SK-N-SH (cell line): Measurements from ENCODE around the gene TMCO5A. TPM values are rescaled to one million over a fixed set of nuclear protein-coding genes. Genes with fewer than 3 reads are reported as not detected.

Experiments used
- CTCF ChIA-PET: fragments of 300-600, 350-600 bp; formaldehyde crosslinking; extraction: SDS; loops from one replicate; lab custom pipeline; 2021; lab: Yijun Ruan, JAX
- POLR2A ChIA-PET: fragments of 350-600 bp; sonication (Branson Sonifier 250); formaldehyde crosslinking; extraction: SDS; loops from one replicate; lab custom pipeline; 2020; ENCODE audit warnings: antibody characterized with exemption, inconsistent platforms; lab: Yijun Ruan, JAX
- DNase-seq: peaks from one replicate; pipeline ENCODE4 v3.0.0; 2012
- H2AFZ ChIP-seq: fragments of 200-600 bp; sonication (generic); 2 replicates; pipeline ENCODE4 v1.8.1; 2016; ENCODE audit warnings: antibody characterized with exemption, mild to moderate bottlenecking, low read depth
- H3F3A ChIP-seq: fragments of 200-600 bp; sonication (generic); replicated peaks from 2 replicates; pipeline ENCODE3; 2016; ENCODE audit warnings: antibody characterized with exemption, mild to moderate bottlenecking; ENCODE audit not compliant: insufficient read depth
- H3K27ac ChIP-seq, 2 experiments: fragments of 200-500 bp in 1 of 2; fragments of 200-600 bp in 1 of 2; sonication (Bioruptor generic) in 1 of 2; sonication (generic), shearing (Covaris generic) in 1 of 2; 2 replicates each; pipeline versions ENCODE4 v1.5.1 to v1.6.1; 2014 to 2016; ENCODE audit warnings: low read depth in 2 of 2, inconsistent platforms in 1 of 2, low read length in 1 of 2, mild to moderate bottlenecking in 1 of 2, mixed read lengths in 1 of 2
- H3K27me3 ChIP-seq: fragments of 200-600 bp; sonication (generic), shearing (Covaris generic); 2 replicates; pipeline ENCODE4 v1.6.1; 2016; ENCODE audit warnings: mixed run types; ENCODE audit not compliant: insufficient read depth
- H3K36me3 ChIP-seq, 2 experiments: fragments of 200-500 bp in 1 of 2; fragments of 200-600 bp in 1 of 2; sonication (Bioruptor generic) in 1 of 2; sonication (generic) in 1 of 2; replicated peaks in 1 of 2; 2 replicates each; pipeline versions ENCODE3 to v1.5.1; 2014 to 2016; ENCODE audit warnings: low read length in 1 of 2, mild to moderate bottlenecking in 1 of 2; ENCODE audit not compliant: insufficient read depth in 2 of 2, control insufficient read depth in 1 of 2
- H3K4me1 ChIP-seq, 2 experiments: fragments of 200-500 bp in 1 of 2; fragments of 200-600 bp in 1 of 2; sonication (Bioruptor generic) in 1 of 2; sonication (generic), shearing (Covaris generic) in 1 of 2; 2 replicates each; pipeline versions ENCODE4 v1.5.1 to v1.6.1; 2014 to 2016; ENCODE audit warnings: low read depth in 1 of 2, low read length in 1 of 2, mixed run types in 1 of 2; ENCODE audit not compliant: insufficient read depth in 2 of 2, control insufficient read depth in 1 of 2
- H3K4me2 ChIP-seq: fragments of 200-600 bp; sonication (generic), shearing (Covaris generic); 2 replicates; pipeline ENCODE4 v1.6.1; 2017; ENCODE audit warnings: mixed run types
- H3K4me3 ChIP-seq, 2 experiments: fragments of 200-500 bp in 1 of 2; fragments of 200-600 bp in 1 of 2; sonication (Bioruptor generic) in 1 of 2; sonication (generic), shearing (Covaris generic) in 1 of 2; 2 replicates each; pipeline versions ENCODE4 v1.5.1 to v1.8.1; 2014 to 2016; ENCODE audit warnings: low read depth in 2 of 2, inconsistent platforms in 1 of 2, low read length in 1 of 2, mild to moderate bottlenecking in 1 of 2, mixed read lengths in 1 of 2, moderate library complexity in 1 of 2
- H3K79me2 ChIP-seq: fragments of 200-600 bp; sonication (generic); 2 replicates; pipeline ENCODE4 v1.8.1; 2017; ENCODE audit warnings: mild to moderate bottlenecking; ENCODE audit not compliant: insufficient read depth
- H3K9ac ChIP-seq: fragments of 200-600 bp; sonication (generic); 2 replicates; pipeline ENCODE4 v1.6.1; 2017; ENCODE audit warnings: mixed run types
- H3K9me2 ChIP-seq: fragments of 200-600 bp; sonication (generic); 2 replicates; pipeline ENCODE4 v1.6.1; 2017; ENCODE audit warnings: mixed run types
- H3K9me3 ChIP-seq: fragments of 200-600 bp; sonication (generic); 2 replicates; pipeline ENCODE4 v1.6.1; 2017; ENCODE audit warnings: mixed run types, mild to moderate bottlenecking, moderate library complexity
- H4K20me1 ChIP-seq: fragments of 200-600 bp; sonication (generic); 2 replicates; pipeline ENCODE4 v1.6.1; 2017; ENCODE audit warnings: mild to moderate bottlenecking, mixed run types; ENCODE audit not compliant: insufficient read depth
- CHD2 ChIP-seq: fragments of 150-350 bp; IDR thresholded peaks from 2 replicates; pipeline ENCODE4 v1.6.1; 2018; ENCODE audit warnings: low read length; ENCODE audit not compliant: partially characterized antibody
- ELF1 ChIP-seq: IDR thresholded peaks from 2 replicates; pipeline ENCODE4 v1.4.0; 2012
- EP300 ChIP-seq, 2 experiments: IDR thresholded peaks; 2 replicates each; pipeline versions ENCODE4 v1.4.0 to v1.6.1; 2012; ENCODE audit warnings: borderline replicate concordance in 1 of 2, low read depth in 1 of 2, low read length in 1 of 2
- EZH2phosphoT487 ChIP-seq: fragments of 200-600 bp; sonication (generic); IDR thresholded peaks from 2 replicates; pipeline ENCODE4 v1.6.1; 2017; ENCODE audit warnings: low read depth, mixed run types, mild to moderate bottlenecking, antibody characterized with exemption, moderate library complexity, borderline replicate concordance
- FOXJ3 ChIP-seq: sonication (generic); formaldehyde crosslinking; IDR thresholded peaks from 2 replicates; pipeline ENCODE4 v1.5.1; 2020; ENCODE audit warnings: mild to moderate bottlenecking, missing genetic modification reagents
- GABPA ChIP-seq: IDR thresholded peaks from 2 replicates; pipeline ENCODE4 v1.4.0; 2012; ENCODE audit warnings: low read depth, mild to moderate bottlenecking
- IRF3 ChIP-seq: fragments of 150-350 bp; IDR thresholded peaks from 2 replicates; pipeline ENCODE4 v1.6.1; 2016; ENCODE audit warnings: mild to moderate bottlenecking, low read depth, low read length
- MXI1 ChIP-seq: IDR thresholded peaks from 2 replicates; pipeline ENCODE4 v1.6.1; 2012; ENCODE audit warnings: mild to moderate bottlenecking, low read depth, low read length, improper control_type of control experiment
- NFIC ChIP-seq: IDR thresholded peaks from 2 replicates; pipeline ENCODE4 v1.4.0; 2012; ENCODE audit warnings: borderline replicate concordance
- NRF1 ChIP-seq: IDR thresholded peaks from 2 replicates; pipeline ENCODE4 v1.6.1; 2012; ENCODE audit warnings: low read depth, mild to moderate bottlenecking, low read length
- REST ChIP-seq: IDR thresholded peaks from 2 replicates; pipeline ENCODE4 v1.6.1; 2012; ENCODE audit warnings: mild to moderate bottlenecking, low read depth, low read length, moderate library complexity
- RFX5 ChIP-seq: IDR thresholded peaks from 2 replicates; pipeline ENCODE4 v1.6.1; 2012; ENCODE audit warnings: mild to moderate bottlenecking, improper control_type of control experiment, low read length
- RXRA ChIP-seq: IDR thresholded peaks from 2 replicates; pipeline ENCODE4 v1.4.0; 2012; ENCODE audit warnings: low read depth, mild to moderate bottlenecking, borderline replicate concordance
- TAF1 ChIP-seq: IDR thresholded peaks from 2 replicates; pipeline ENCODE4 v1.6.1; 2012; ENCODE audit warnings: low read depth, mild to moderate bottlenecking, low read length, moderate library complexity, borderline replicate concordance
- TCF12 ChIP-seq: IDR thresholded peaks from 2 replicates; pipeline ENCODE4 v1.4.0; 2012
- USF1 ChIP-seq: IDR thresholded peaks from 2 replicates; pipeline ENCODE4 v1.4.0; 2012; ENCODE audit warnings: low read depth, borderline replicate concordance
- YY1 ChIP-seq: IDR thresholded peaks from 2 replicates; pipeline ENCODE4 v1.4.0; 2012; ENCODE audit warnings: low read depth, mild to moderate bottlenecking
- WGBS: methylation state at CpG from one replicate; pipeline ENCODE4 v1.1.6; 2017; ENCODE audit warnings: low lambda C conversion rate; 5-methylcytosine and 5-hydroxymethylcytosine counted together
- polyA plus RNA-seq, 3 experiments: library from polyadenylated mRNA; depleted of rRNA; stranded (reverse); fragments of >200 nt; gene quantifications; 2 replicates each; pipeline ENCODE4 v1.2.3, GENCODE V29; 2012

TMCO5A gene
- polyA plus RNA-seq, 1 of the 3 experiments (the other 2 are of a cell fraction), result not detected

GRCh38 chr15:37929238-37929637 lies 5.2 kb upstream of the TMCO5A start:
- Histone ChIP-seq H3K4me2 (no peak overlapping the region), H3K79me2 (no peaks in the 10 kb centered on the region), H3K4me3 (no peak overlapping the region), H3K9me2 (no peaks in the 10 kb centered on the region; the same call in 1 of the 2 replicates), H3K36me3 (no peaks in the 10 kb centered on the region), H3K9ac (no peak overlapping the region), H3K9me3 (no peaks in the 10 kb centered on the region), H3K27ac (no peak overlapping the region), H4K20me1 (no peaks in the 10 kb centered on the region), H3K4me1 (no peaks in the 10 kb centered on the region)
- no peak for DNase-seq
- POLR2A ChIA-PET, result no interaction called here
- CTCF ChIA-PET, result no interaction called here
- TF ChIP-seq YY1 (no peak), MXI1 (no peak), IRF3 (no peak), TAF1 (no peak), RFX5 (no peak), EP300 (IDR thresholded peaks at IDR 0.05; ENCODE audit: borderline replicate concordance in 1 of 2, low read depth in 1 of 2, low read length in 1 of 2) (no peak), ELF1 (no peak), GABPA (no peak), CHD2 (no peak), RXRA (no peak), NRF1 (no peak), USF1 (no peak)
- TF ChIP-seq, all 33 proteins: peak for 0
- no peak overlapping the region for H2AFZ ChIP-seq
- 45% methylated on average over 1 of the region's 1 CpG for WGBS
- H3F3A ChIP-seq, result no peaks in the 10 kb centered on the region
- H3K27me3 ChIP-seq, result no peaks in the 10 kb centered on the region

GRCh38 chr15:37931321-37931720 lies 3.1 kb upstream of the TMCO5A start:
- Histone ChIP-seq H4K20me1 (no peaks in the 10 kb centered on the region), H3K4me3 (no peak overlapping the region), H2AFZ (0 out of 2 replicates have a peak overlapping the region, but pooled peaks have one; percentile 19), H3K36me3 (no peaks in the 10 kb centered on the region), H3K27ac (peak overlapping the region in 1 of 2 experiments; percentile 39; a peak in 1 of 4 replicates), H3K9me3 (no peaks in the 10 kb centered on the region), H3K4me1 (no peaks in the 10 kb centered on the region), H3K9ac (no peak overlapping the region), H3K27me3 (no peaks in the 10 kb centered on the region), H3K4me2 (no peak overlapping the region), H3F3A (no peaks in the 10 kb centered on the region), H3K9me2 (no peaks in the 10 kb centered on the region; the same call in 1 of the 2 replicates), H3K79me2 (no peaks in the 10 kb centered on the region)
- CTCF ChIA-PET, result interaction anchor here (0.6 to 0.7 kb wide), 2 partner anchors 458 to 836 kb away, joined by 3 read pairs; no protein-coding TSS in a partner anchor
- TF ChIP-seq EZH2phosphoT487 (no peak), FOXJ3 (CRISPR knock-in tag) (no peak), NFIC (no peak), TCF12 (no peak), REST (no peak)
- POLR2A ChIA-PET, result no interaction called here
- DNase-seq, result no peak
